ENCODE data around the gene GAS7.
A peak's percentile ranks its signal among the peaks of the same experiment; 100 is the strongest.

The GAS7 gene

DNA sequence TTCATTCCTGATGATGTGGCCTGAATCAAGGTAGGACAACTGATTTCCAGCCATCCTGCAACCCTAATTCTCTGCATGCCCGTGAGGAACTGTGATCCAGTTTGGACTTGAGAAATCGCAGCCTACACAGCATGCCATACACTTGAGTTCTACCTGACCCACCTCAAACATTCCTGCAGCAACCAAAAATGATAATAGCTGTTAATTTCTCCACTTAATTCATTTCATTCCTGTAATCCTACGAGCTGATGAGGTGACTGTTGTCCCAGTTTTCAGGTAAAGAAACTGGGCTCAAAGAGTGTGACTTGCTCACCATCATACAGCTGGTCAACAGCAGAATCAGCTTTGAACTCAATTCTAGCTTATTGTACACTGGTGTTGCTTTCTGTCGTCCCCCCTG is 2.2 kb upstream of the GAS7 start:
- no peak for DNase-seq (ENCODE audit: low spot score)

DNA sequence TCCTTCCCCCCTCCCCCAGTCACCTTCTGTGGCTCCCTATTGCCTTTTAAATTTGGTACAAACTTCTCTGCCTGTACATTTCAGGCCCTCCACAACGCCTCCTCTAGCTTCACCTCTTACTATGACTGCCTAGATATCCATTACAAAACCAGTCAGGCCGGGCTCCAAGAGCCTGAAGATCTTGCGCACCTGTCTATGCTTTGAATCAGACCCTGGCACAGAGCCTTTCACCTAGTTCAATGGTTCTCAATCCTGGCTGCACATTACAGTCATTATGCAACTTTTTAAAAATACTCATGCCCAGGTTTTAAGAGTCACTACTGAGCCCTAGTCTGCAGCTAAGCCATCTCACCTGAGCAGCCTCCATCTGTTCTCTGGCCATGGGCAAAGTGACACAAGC is 1.6 kb upstream of the GAS7 start:
- no peak for DNase-seq (ENCODE audit: low spot score)

GRCh38 chr17:10197721-10198508 is 491 bp downstream of the GAS7 start:
- peak; percentile 27 for DNase-seq (ENCODE audit: low spot score)

- no peak for DNase-seq (ENCODE audit: low spot score)
Measured at GRCh38 chr17:10197362-10197720, 1.1 kb downstream of the GAS7 start.

GRCh38 chr17:10196941-10197340 is 1.5 kb downstream of the GAS7 start:
- DNase-seq (ENCODE audit: low spot score) = no peak

GRCh38 chr17:10196384-10196895 is 2.0 kb downstream of the GAS7 start:
- DNase-seq (ENCODE audit: low spot score) = no peak

GRCh38 chr17:10195090-10195805 is 3.2 kb downstream of the GAS7 start:
- no peak for DNase-seq (ENCODE audit: low spot score)

- no peak for DNase-seq (ENCODE audit: low spot score)
Measured at GRCh38 chr17:10193632-10194031, 4.8 kb downstream of the GAS7 start.

DNA sequence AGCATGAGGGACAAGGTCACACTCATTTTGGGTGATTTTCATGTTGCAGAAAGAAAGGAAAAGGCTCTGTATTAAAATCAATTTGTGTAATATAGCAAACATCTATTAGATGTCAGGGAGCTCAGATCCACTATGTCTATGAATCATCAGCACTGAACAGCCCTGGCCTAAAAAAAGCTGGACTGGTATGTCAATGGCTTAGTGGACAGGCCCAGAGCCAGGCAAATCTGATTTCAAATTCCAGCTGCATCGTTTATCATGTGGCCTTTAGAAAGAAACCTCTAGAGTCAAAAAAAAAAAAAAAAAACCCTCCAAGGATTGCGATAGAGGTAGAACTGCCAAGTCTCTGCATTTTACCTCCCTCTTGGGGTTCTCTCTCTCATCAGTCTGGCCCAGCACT is 5.4 kb downstream of the GAS7 start:
- no peak for DNase-seq (ENCODE audit: low spot score)

- DNase-seq (ENCODE audit: low spot score) = no peak
Measured at GRCh38 chr17:10192461-10192860, 5.9 kb downstream of the GAS7 start.

DNA sequence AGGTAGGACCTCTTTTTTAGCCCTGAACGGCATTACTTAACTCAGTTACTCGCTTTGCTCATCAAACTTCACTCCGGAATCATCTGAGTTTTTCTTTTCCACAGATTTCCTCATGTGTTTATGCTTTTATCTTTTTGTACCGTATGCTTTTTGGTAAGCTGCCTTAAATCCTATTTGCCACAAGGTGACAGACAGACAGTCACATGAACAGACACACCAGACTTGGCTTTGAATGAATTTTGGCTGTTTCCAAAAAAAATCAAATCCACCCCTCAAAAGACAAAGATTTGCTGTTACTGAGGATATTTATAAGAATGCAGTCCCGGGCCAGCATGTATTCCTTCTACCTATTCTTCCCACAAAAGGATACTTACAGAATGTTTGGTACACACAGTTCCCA is 10.9 kb downstream of the GAS7 start:
- no peak for DNase-seq (ENCODE audit: low spot score)

GRCh38 chr17:10186771-10187410 is 11.5 kb downstream of the GAS7 start:
- no peak for DNase-seq (ENCODE audit: low spot score)

GRCh38 chr17:10183931-10184930 is 14.2 kb downstream of the GAS7 start:
- no peak for DNase-seq (ENCODE audit: low spot score)

DNA sequence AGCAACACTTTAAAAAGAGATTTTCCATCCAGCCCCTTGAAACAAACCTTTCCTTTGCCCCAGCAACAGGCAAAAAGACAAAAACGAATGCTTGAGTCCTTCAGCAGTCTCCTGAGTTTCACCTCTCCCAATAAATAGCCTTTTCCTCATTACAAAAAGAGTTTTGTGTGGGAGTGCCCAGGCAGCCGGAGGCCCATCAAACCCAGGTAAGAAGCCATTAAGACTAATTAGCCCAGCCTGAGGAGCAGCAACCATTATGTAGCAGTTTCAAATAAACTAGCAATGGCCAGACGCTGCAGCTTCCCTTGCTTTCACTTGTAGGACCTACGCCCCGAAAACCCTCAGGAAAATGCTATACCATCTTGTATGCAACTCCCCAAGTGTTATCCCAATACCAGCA is 15.6 kb downstream of the GAS7 start:
- no peak for DNase-seq (ENCODE audit: low spot score)

DNA sequence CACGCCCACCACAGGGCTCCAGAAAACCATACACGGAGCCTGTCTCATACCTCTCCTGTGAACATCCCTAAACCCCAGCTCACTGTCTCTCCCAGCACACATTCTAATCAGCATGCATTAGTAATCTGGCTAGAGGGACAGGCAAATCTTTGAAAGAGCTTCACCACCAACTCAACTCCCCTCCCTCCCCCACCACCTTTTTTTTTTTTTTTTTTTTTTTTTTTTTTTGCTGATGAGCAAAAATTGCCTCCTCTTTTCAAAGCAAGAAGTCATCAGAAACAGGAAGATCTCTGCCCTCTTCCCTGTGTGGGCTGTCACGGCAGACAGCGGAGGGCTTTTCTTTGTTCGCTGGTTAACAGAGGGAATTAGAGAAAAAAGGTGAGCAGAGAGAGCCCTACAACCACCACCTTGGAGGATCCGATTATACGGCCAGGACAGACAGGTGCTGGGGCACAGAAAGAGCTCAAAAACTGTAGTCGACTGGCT is 19.9 kb downstream of the GAS7 start:
- no peak for DNase-seq (ENCODE audit: low spot score)

GRCh38 chr17:10177913-10178505 is 20.4 kb downstream of the GAS7 start:
- DNase-seq (ENCODE audit: low spot score) = no peak

GRCh38 chr17:10177131-10177912 is 21.1 kb downstream of the GAS7 start:
- DNase-seq (ENCODE audit: low spot score) = no peak

- DNase-seq (ENCODE audit: low spot score) = no peak
Measured at GRCh38 chr17:10173913-10174312, 24.5 kb downstream of the GAS7 start.

DNA sequence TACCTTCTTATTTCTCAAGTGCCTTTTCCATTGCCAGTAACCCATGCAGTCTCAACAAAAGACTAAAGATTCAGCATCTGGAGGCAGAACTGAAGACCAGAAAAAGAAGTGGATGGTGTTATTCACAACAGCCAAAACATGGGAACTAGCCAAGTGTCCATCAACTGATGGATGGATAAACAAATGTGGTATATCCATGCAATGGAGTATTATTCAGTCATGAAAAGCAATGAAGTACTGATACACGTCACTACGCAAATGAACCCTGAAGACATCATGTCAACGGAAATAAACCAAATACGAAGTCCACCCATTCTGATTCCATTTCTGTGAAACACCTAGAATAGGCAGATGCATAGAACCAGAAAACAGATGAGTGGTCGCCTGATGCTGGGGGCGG is 25.6 kb downstream of the GAS7 start:
- no peak for DNase-seq (ENCODE audit: low spot score)

- DNase-seq (ENCODE audit: low spot score) = no peak
Measured at GRCh38 chr17:10172241-10172741, 26.1 kb downstream of the GAS7 start.
